Measurements from ENCODE around the gene SP6.

DNA sequence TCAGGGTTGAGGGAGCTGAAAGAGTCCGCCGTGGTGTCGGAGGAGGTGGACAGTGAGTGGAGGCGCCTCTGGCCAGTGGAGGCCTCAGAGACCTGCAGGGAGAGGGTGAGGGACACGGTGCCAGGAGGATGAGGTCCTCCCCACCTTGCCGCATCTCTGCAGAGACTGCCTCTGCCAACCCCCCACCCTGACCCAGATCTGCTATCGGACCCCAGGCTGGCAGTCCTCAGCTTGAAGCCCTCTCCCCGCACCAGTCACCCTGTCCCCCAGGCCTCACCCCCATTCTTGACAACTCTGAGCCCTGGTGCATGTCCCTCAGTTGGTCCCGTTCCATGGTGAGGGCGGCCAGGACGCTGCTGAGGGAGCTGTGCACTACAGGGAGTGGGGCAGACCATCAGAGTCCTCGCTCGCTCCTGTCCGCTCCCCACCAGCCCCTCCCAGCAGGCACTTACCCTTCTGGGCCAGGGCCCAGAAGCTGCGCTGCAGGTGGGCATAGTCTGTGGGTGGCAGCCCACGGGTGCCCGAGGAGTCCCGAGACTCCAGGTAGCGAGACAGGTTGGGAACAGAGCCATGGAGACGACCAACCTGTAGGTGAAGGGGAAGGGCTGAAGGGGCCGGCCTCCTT is 34.7 kb downstream of the SP6 start:
- no peak for TF ChIP-seq POLR2A (IDR thresholded peaks at IDR 0.05; ENCODE audit: low read length)
- TF ChIP-seq GATA1 (IDR thresholded peaks at IDR 0.05; ENCODE audit: low read depth, low read length) = no peak

Data from erythroblast (primary cell).